Large intestine (tissue), 3 donors: Measurements from ENCODE around the gene PKN1. TPM values are rescaled to one million over a fixed set of nuclear protein-coding genes. Genes with fewer than 3 reads are reported as not detected.

ENCODE experiments used
- DNase-seq, 2 donors: peaks; one replicate each; pipeline versions ENCODE4 v3.0.0 to v3.0.0-alpha.2; 2013
- H3K27ac ChIP-seq: one replicate; pipeline ENCODE4 v1.5.1; 2013; ENCODE audit warnings: low read length
- H3K27me3 ChIP-seq: 2 replicates; pipeline ENCODE4 v1.6.1; 2013; ENCODE audit warnings: low read length; ENCODE audit not compliant: control insufficient read depth, insufficient read depth
- H3K36me3 ChIP-seq: 2 replicates; pipeline ENCODE4 v1.6.1; 2013; ENCODE audit warnings: low read length; ENCODE audit not compliant: control insufficient read depth, insufficient read depth
- H3K4me1 ChIP-seq: one replicate; pipeline ENCODE4 v1.6.1; 2013; ENCODE audit warnings: low read length; ENCODE audit not compliant: control insufficient read depth, insufficient read depth
- H3K4me3 ChIP-seq: one replicate; pipeline ENCODE4 v1.5.1; 2013; ENCODE audit warnings: low read length
- H3K9me3 ChIP-seq: one replicate; pipeline ENCODE4 v1.6.1; 2013; ENCODE audit warnings: mild to moderate bottlenecking, low read depth, low read length, moderate library complexity; ENCODE audit not compliant: control insufficient read depth
- WGBS: methylation state at CpG from one replicate; pipeline ENCODE4 v1.1.5; 2013; ENCODE audit warnings: low lambda C conversion rate; ENCODE audit not compliant: insufficient coverage; 5-methylcytosine and 5-hydroxymethylcytosine counted together
- polyA plus RNA-seq: library from polyadenylated mRNA; unstranded; fragments of 120-200 nt; gene quantifications from one replicate; pipeline ENCODE4 v1.2.1, GENCODE V29; 2013

The PKN1 gene
- polyA plus RNA-seq, 1 donor: 65.3 TPM

GRCh38 chr19:14475251-14476073 is 42.4 kb downstream of the PKN1 start, which contains the start of gene PTGER1:
TSS of gene PTGER1 (minus strand) at chr19:14475354. CDS start at chr19:14474320, 1,034 bp downstream.
- DNase-seq: peak in 1 of 2 donors; percentile 37
- WGBS: no CpG with 5 or more reads among the region's 33 CpGs
- Histone ChIP-seq H3K9me3 (no peaks in the 10 kb centered on the region), H3K27ac (no peak within 1 kb of the TSS), H3K4me3 (no peak within 1 kb of the TSS), H3K4me1 (peaks cover 13% of the 10 kb centered on the region), H3K27me3 (peaks cover 29% of the 10 kb centered on the region), H3K36me3 (peaks cover 32% of the 10 kb centered on the region)

GRCh38 chr19:14476327-14476672 is 43.2 kb downstream of the PKN1 start:
- peaks cover 13% of the 10 kb centered on the region for H3K4me1 ChIP-seq
- no CpG with 5 or more reads among the region's 7 CpGs for WGBS
- DNase-seq: no peak
- H3K9me3 ChIP-seq: no peaks in the 10 kb centered on the region
- H3K36me3 ChIP-seq: peaks cover 28% of the 10 kb centered on the region
- no peak overlapping the region for H3K27ac ChIP-seq
- peaks cover 29% of the 10 kb centered on the region for H3K27me3 ChIP-seq
- no peak overlapping the region for H3K4me3 ChIP-seq

- peaks cover 29% of the 10 kb centered on the region for H3K27me3 ChIP-seq
- peaks cover 29% of the 10 kb centered on the region for H3K36me3 ChIP-seq
- H3K9me3 ChIP-seq: no peaks in the 10 kb centered on the region
- H3K4me3 ChIP-seq: no peak overlapping the region
- H3K27ac ChIP-seq: peak overlapping the region; percentile 17
- peak in 1 of 2 donors; percentile 29 for DNase-seq
- peaks cover 13% of the 10 kb centered on the region for H3K4me1 ChIP-seq
- no CpG with 5 or more reads among the region's 26 CpGs for WGBS
Observed at GRCh38 chr19:14476673-14477401, 43.7 kb downstream of the PKN1 start.

- WGBS: no CpG with 5 or more reads among the region's 10 CpGs
- H3K4me3 ChIP-seq: no peak overlapping the region
- H3K27ac ChIP-seq: peak overlapping the region; percentile 17
- no peaks in the 10 kb centered on the region for H3K9me3 ChIP-seq
- peak in 1 of 2 donors; percentile 41 for DNase-seq
- peaks cover 24% of the 10 kb centered on the region for H3K27me3 ChIP-seq
- H3K4me1 ChIP-seq: peaks cover 9% of the 10 kb centered on the region
- H3K36me3 ChIP-seq: peaks cover 36% of the 10 kb centered on the region
Observed at GRCh38 chr19:14477418-14478112, 44.5 kb downstream of the PKN1 start.

- peaks cover 40% of the 10 kb centered on the region for H3K36me3 ChIP-seq
- H3K27ac ChIP-seq: no peak overlapping the region
- no peak overlapping the region for H3K4me3 ChIP-seq
- no peak for DNase-seq
- H3K4me1 ChIP-seq: peaks cover 5% of the 10 kb centered on the region
- peaks cover 18% of the 10 kb centered on the region for H3K27me3 ChIP-seq
- WGBS: no CpG with 5 or more reads among the region's 24 CpGs
- H3K9me3 ChIP-seq: no peaks in the 10 kb centered on the region
Observed at GRCh38 chr19:14478113-14478545, 45.0 kb downstream of the PKN1 start.

- no CpG with 5 or more reads among the region's 14 CpGs for WGBS
- Histone ChIP-seq H3K4me1 (peaks cover 5% of the 10 kb centered on the region), H3K27me3 (peaks cover 11% of the 10 kb centered on the region), H3K27ac (no peak overlapping the region), H3K36me3 (peaks cover 40% of the 10 kb centered on the region), H3K4me3 (no peak overlapping the region), H3K9me3 (no peaks in the 10 kb centered on the region)
- no peak for DNase-seq
Observed at GRCh38 chr19:14479309-14479974, 46.3 kb downstream of the PKN1 start.

GRCh38 chr19:14479975-14480699 is 47.0 kb downstream of the PKN1 start:
- peaks cover 4% of the 10 kb centered on the region for H3K27me3 ChIP-seq
- H3K9me3 ChIP-seq: no peaks in the 10 kb centered on the region
- H3K4me1 ChIP-seq: peaks cover 2% of the 10 kb centered on the region
- H3K27ac ChIP-seq: no peak overlapping the region
- no peak overlapping the region for H3K4me3 ChIP-seq
- no peak for DNase-seq
- WGBS: no CpG with 5 or more reads among the region's 43 CpGs
- peaks cover 40% of the 10 kb centered on the region for H3K36me3 ChIP-seq

GRCh38 chr19:14480700-14481079 is 47.6 kb downstream of the PKN1 start:
- Histone ChIP-seq H3K36me3 (peaks cover 40% of the 10 kb centered on the region), H3K4me1 (peaks cover 2% of the 10 kb centered on the region), H3K9me3 (no peaks in the 10 kb centered on the region), H3K27me3 (no peaks in the 10 kb centered on the region), H3K4me3 (no peak overlapping the region), H3K27ac (no peak overlapping the region)
- no CpG with 5 or more reads among the region's 5 CpGs for WGBS
- DNase-seq: no peak

GRCh38 chr19:14482172-14482941 is 49.3 kb downstream of the PKN1 start:
- no peak overlapping the region for H3K27ac ChIP-seq
- H3K27me3 ChIP-seq: no peaks in the 10 kb centered on the region
- H3K4me1 ChIP-seq: peaks cover 2% of the 10 kb centered on the region
- no CpG with 5 or more reads among the region's 18 CpGs for WGBS
- H3K4me3 ChIP-seq: no peak overlapping the region
- H3K9me3 ChIP-seq: no peaks in the 10 kb centered on the region
- peaks cover 43% of the 10 kb centered on the region for H3K36me3 ChIP-seq
- DNase-seq: no peak
